Neural crest cell (in vitro differentiated cells): Measurements from ENCODE around the gene PDE7B. TPM values are rescaled to one million over a fixed set of nuclear protein-coding genes. Genes with fewer than 3 reads are reported as not detected.

Source experiments
- DNase-seq: peaks from one replicate; pipeline ENCODE4 v3.0.0; 2021; ENCODE audit warnings: low read depth, mixed read lengths, low spot score
- H3K27ac Mint-ChIP-seq: one replicate; pipeline ENCODE4 v1.8.0; 2021; ENCODE audit warnings: mild to moderate bottlenecking, mixed read lengths; ENCODE audit not compliant: unreplicated experiment
- H3K27me3 Mint-ChIP-seq: 2 replicates; pipeline ENCODE4 v1.8.0; 2021; ENCODE audit warnings: low read depth, mild to moderate bottlenecking, mixed read lengths
- H3K36me3 Mint-ChIP-seq: 2 replicates; pipeline ENCODE4 v1.8.0; 2021; ENCODE audit warnings: low read depth, mild to moderate bottlenecking, mixed read lengths
- H3K4me1 Mint-ChIP-seq: 2 replicates; pipeline ENCODE4 v1.8.0; 2021; ENCODE audit warnings: mixed read lengths
- H3K4me3 Mint-ChIP-seq: one replicate; pipeline ENCODE4 v1.8.0; 2021; ENCODE audit warnings: mild to moderate bottlenecking, mixed read lengths
- H3K9me3 Mint-ChIP-seq: 2 replicates; pipeline ENCODE4 v1.8.0; 2021; ENCODE audit warnings: mixed read lengths
- total RNA-seq: library from RNA; stranded (reverse); gene quantifications from 2 replicates; pipeline ENCODE4 v1.2.1, GENCODE V29; 2021
- TF ChIP-seq, protein P1 (sequence below): fragments of 200-600 bp; sonication (generic); conservative IDR thresholded peaks from 2 replicates; pipeline ENCODE4 v1.5.0; 2021; ENCODE audit warnings: antibody characterized with exemption, mild to moderate bottlenecking

Gene PDE7B
- total RNA-seq, 1 donor from 2014 or later = 0.58 TPM

DNA sequence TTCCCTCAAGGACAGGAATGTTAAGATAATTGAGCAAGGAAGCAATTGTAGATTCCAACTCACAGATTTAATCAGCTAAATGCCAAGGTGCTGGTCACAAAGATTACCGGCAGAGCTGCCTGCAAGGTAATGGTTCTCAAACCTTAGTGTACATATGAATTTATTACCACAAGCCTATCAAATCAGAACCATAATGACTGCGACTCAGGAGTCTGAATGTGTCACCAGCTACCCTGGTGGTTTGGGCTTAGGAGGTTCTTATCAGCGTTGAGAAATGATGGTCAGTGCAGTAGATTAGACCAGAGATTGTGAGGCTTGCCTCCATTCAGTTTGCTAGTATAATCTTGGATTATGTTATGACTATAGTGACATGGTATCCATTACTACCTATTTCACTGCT lies 319.7 kb downstream of the PDE7B start:
- peaks cover 13% of the 10 kb centered on the region for H3K9me3 Mint-ChIP-seq
- no peaks in the 10 kb centered on the region for H3K27me3 Mint-ChIP-seq
- H3K27ac Mint-ChIP-seq = no peak overlapping the region
- H3K36me3 Mint-ChIP-seq = peaks cover 2% of the 10 kb centered on the region
- no peak for DNase-seq
- H3K4me3 Mint-ChIP-seq = no peak overlapping the region
- TF ChIP-seq, protein P1, sequence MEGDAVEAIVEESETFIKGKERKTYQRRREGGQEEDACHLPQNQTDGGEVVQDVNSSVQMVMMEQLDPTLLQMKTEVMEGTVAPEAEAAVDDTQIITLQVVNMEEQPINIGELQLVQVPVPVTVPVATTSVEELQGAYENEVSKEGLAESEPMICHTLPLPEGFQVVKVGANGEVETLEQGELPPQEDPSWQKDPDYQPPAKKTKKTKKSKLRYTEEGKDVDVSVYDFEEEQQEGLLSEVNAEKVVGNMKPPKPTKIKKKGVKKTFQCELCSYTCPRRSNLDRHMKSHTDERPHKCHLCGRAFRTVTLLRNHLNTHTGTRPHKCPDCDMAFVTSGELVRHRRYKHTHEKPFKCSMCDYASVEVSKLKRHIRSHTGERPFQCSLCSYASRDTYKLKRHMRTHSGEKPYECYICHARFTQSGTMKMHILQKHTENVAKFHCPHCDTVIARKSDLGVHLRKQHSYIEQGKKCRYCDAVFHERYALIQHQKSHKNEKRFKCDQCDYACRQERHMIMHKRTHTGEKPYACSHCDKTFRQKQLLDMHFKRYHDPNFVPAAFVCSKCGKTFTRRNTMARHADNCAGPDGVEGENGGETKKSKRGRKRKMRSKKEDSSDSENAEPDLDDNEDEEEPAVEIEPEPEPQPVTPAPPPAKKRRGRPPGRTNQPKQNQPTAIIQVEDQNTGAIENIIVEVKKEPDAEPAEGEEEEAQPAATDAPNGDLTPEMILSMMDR = no peak
- no peaks in the 10 kb centered on the region for H3K4me1 Mint-ChIP-seq

DNA sequence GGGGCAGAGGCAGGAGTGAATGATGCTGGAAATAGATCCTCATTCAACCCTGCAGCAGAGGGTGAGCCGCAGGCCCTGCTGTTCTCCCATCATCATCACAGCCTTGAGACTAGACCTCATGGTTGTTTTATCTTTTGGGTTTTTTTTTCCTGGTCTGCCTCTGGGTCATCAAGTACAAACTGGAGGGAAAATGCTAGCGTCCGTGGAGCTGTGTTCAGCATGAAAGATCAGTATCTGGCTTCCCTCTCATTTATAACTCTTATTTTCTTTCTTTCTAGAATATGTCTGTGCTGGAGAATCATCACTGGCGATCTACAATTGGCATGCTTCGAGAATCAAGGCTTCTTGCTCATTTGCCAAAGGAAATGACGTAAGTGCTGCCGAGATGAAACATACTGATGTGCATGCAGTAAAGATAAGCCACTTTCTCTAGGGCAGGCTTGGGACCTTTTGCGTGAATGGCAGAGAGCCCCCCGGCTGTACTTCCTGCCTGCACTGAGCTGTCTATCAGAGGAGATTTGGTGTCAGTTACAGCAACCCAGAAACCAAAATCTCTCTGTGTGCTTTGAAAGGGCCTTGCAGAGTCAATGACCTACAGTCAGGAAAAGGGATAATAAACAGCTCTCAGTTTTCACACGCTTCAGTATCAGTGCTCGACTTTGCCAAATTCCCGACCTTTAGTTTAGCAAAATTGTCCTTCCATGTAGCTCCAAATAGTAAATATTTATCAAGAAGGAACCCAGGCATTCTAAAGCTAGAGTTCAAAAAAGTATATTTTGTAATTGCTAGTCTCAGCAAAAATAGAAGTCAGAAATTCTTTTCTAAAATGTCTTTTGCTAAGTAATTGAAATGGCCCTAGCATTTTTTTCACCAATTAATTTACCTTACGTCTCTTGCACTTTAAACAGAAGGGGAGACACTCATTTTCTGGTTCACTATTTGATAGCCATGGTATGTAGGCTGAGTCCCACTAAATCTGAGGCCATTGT lies 322.3 kb downstream of the PDE7B start:
- TF ChIP-seq, protein P1 = no peak

DNA sequence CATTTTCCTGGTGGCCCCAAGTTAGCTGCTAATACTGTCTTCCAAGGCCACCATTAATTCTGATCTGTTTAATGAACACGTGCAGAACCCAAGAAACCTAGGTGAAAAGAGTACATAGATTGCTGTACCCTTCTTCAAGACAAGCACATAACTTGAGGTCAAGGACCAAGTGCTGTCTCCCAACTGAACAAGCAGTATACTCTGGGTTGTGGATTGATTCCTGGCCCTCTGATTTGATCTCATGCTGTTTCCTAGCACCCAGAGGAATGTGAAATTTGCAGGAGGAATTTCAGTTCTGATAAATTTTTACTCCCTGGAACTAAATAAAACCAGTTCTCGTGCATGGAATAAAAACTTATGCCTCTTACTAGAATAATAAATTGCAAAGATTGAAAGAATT lies 323.0 kb downstream of the PDE7B start:
- no peak overlapping the region for H3K27ac Mint-ChIP-seq
- no peaks in the 10 kb centered on the region for H3K27me3 Mint-ChIP-seq
- peaks cover 4% of the 10 kb centered on the region for H3K9me3 Mint-ChIP-seq
- DNase-seq = no peak
- H3K4me3 Mint-ChIP-seq = no peak overlapping the region
- no peaks in the 10 kb centered on the region for H3K36me3 Mint-ChIP-seq
- TF ChIP-seq, protein P1 = no peak
- no peaks in the 10 kb centered on the region for H3K4me1 Mint-ChIP-seq

More for the DNA sequence above, 322.3 kb downstream of the PDE7B start:
- Mint-ChIP-seq H3K4me1 (no peaks in the 10 kb centered on the region), H3K27ac (no peak overlapping the region), H3K9me3 (peaks cover 4% of the 10 kb centered on the region), H3K27me3 (no peaks in the 10 kb centered on the region), H3K36me3 (no peaks in the 10 kb centered on the region), H3K4me3 (no peak overlapping the region)
- DNase-seq = no peak

DNA sequence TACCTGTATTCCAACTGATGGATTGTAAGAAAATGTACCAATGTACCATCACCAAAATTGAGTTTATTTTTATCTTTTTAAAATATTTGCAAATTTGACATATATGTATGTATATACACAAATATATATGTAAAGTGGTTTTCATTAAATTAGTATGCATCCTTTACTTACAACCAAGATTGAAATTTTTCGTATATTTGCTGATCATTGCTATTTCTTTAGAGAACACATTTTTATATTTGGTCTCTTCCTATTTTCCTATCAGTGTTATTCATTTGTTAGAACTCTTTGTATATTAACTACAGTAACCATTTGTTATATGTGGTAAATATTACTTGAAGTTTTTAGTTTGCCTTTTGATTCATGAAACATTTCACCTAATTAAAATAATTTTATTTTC lies 324.4 kb downstream of the PDE7B start:
- Mint-ChIP-seq H3K9me3 (no peaks in the 10 kb centered on the region), H3K27me3 (no peaks in the 10 kb centered on the region), H3K27ac (no peak overlapping the region), H3K4me1 (peaks cover 3% of the 10 kb centered on the region), H3K36me3 (no peaks in the 10 kb centered on the region), H3K4me3 (no peak overlapping the region)
- TF ChIP-seq, protein P1 = no peak
- no peak for DNase-seq

DNA sequence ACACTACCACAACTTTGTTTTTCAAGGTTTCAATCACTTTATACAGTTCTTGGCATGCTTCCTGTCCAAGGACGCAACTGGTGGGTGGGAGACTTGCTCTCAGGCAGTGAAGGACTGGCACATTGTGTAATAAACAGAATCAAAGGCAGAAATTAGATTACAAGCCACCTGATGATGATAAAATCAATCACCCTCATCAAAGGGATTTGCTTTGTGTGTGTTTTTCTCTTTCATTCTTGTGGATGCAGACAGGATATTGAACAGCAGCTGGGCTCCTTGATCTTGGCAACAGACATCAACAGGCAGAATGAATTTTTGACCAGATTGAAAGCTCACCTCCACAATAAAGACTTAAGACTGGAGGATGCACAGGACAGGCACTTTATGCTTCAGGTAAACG lies 327.2 kb downstream of the PDE7B start:
- Mint-ChIP-seq H3K36me3 (no peaks in the 10 kb centered on the region), H3K9me3 (no peaks in the 10 kb centered on the region), H3K27ac (no peak overlapping the region), H3K4me3 (no peak overlapping the region), H3K4me1 (peaks cover 22% of the 10 kb centered on the region), H3K27me3 (no peaks in the 10 kb centered on the region)
- DNase-seq = no peak
- TF ChIP-seq, protein P1 = no peak
